OCI-LY7 (cell line): ENCODE measurements around the gene MBIP.

Experiments used
- CTCF ChIP-seq: fragments of 200-600 bp; sonication (generic); conservative IDR thresholded peaks from 2 replicates; pipeline ENCODE4 v1.5.1; 2014; ENCODE audit warnings: mild to moderate bottlenecking, antibody characterized with exemption, low read length, moderate library complexity, mixed read lengths
- EZH2phosphoT487 ChIP-seq: fragments of 200-600 bp; sonication (generic); IDR thresholded peaks from 2 replicates; pipeline ENCODE4 v1.6.1; 2018; ENCODE audit warnings: low read depth, borderline replicate concordance, mild to moderate bottlenecking, mixed run types, antibody characterized with exemption, low read length, moderate library complexity, mixed read lengths

- TF ChIP-seq CTCF (no peak), EZH2phosphoT487 (no peak)
Measured at GRCh38 chr14:36264595-36264994, 55.8 kb downstream of the MBIP start.
